Lower leg skin (tissue), 4 donors: ENCODE measurements around the gene NUAK2. TPM values are rescaled to one million over a fixed set of nuclear protein-coding genes. Genes with fewer than 3 reads are reported as not detected.

Experiments
- DNase-seq, 2 donors: peaks; one replicate each; pipeline ENCODE4 v3.0.0-alpha.2; 2019; ENCODE audit warnings: low spot score in 2 of 2
- H3K4me3 ChIP-seq: fragments of 200-600 bp; sonication (generic); 2 replicates; pipeline ENCODE4 v1.5.1; 2017; ENCODE audit warnings: mild to moderate bottlenecking, low read depth; ENCODE audit not compliant: poor library complexity, severe bottlenecking
- CTCF ChIP-seq, 3 donors: fragments of 450-650 bp; IDR thresholded peaks; one replicate each; pipeline ENCODE4 v1.5.1; 2016; ENCODE audit warnings: antibody characterized with exemption in 3 of 3, mild to moderate bottlenecking in 3 of 3, moderate library complexity in 2 of 3
- POLR2A ChIP-seq, 2 donors: fragments of 450-650 bp; IDR thresholded peaks; one replicate each; pipeline ENCODE4 v1.6.1; 2016 to 2017; ENCODE audit warnings: antibody characterized with exemption in 2 of 2, mild to moderate bottlenecking in 1 of 2, moderate library complexity in 1 of 2
- WGBS, 2 donors: methylation state at CpG; one replicate each; pipeline ENCODE4 v1.1.5; 2018; 5-methylcytosine and 5-hydroxymethylcytosine counted together
- intact Hi-C: fragments of 100-400 bp; cut with DNase I; formaldehyde crosslinking; loops from one replicate; pipeline ENCODE4 v1.15.0; 2023; ENCODE audit warnings: low total_unique reads
- total RNA-seq, 4 donors: library from RNA; depleted of rRNA; stranded (reverse); fragments of >200 nt; gene quantifications; one replicate each; pipeline ENCODE4 v1.1.0, GENCODE V29; 2016

The NUAK2 gene
- total RNA-seq, 4 donors from 2014 or later = 31.9 to 39.2 (median 32.3) TPM

- no peak overlapping the region for H3K4me3 ChIP-seq
- no peak for TF ChIP-seq CTCF (IDR thresholded peaks at IDR 0.05)
- no peak for DNase-seq
- 88 to 97% methylated on average over 6 of the region's 6 CpGs for WGBS, 2 donors
- intact Hi-C loops = loop anchor here (2.0 kb wide), 1 partner anchor 49 kb away; no protein-coding TSS in a partner anchor
Observed at GRCh38 chr1:205323794-205324193, 2.2 kb upstream of the NUAK2 start.

GRCh38 chr1:205321959-205322283 lies 376 bp upstream of the NUAK2 start:
- 44 to 55% methylated on average over 5 of the region's 5 CpGs for WGBS, 2 donors
- intact Hi-C loops = no loop called here

DNA sequence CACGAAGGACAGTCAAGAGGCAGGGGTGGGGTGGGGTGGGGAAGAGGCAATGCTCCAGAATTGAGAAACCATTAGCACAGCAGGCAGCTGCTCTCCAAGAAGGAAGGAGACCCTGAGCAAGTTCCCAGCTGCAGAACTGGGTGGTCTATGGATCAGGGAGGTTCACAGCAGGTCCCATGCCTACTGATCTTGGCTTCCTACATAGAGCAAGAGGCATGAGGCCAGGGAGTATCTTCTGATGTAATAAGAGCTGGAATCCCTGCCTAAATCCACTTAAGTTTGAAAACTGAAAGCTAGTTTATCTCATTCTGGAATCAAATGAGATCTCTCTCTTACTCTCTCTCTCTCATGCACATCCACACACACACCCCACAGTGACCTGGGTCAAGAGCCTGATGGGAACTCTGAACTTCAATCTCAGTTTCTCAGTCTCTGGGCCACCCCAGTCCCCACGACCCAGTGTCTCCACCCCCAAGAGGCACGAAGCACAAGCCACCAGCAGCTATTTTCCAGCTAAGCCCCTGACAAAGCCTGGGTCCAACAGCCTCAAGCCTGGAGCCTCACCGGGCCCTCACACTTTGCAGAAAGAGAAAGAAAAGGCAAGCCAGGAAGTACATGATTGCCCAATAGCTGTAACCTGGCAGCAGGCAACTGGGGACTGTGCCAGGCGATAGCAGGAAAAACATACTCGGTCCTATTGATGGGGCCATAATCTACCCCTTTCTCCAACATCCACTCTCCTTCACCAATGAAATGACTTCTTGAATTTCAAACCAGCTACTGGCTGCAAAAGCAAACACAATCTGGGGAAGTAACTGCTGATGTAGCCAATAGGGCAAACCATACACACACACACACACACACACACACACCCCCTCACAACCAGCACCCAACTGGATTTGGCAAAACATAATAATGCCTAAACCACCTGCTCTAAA lies 2.2 kb downstream of the NUAK2 start:
- 17 to 24% methylated on average over 6 of the region's 6 CpGs for WGBS, 2 donors
- no peak for TF ChIP-seq POLR2A (IDR thresholded peaks at IDR 0.05)
- no peak for TF ChIP-seq CTCF (IDR thresholded peaks at IDR 0.05)
- intact Hi-C loops = no loop called here
- DNase-seq = peak; percentile 51 to 89
- H3K4me3 ChIP-seq = no peak overlapping the region

More at GRCh38 chr1:205321959-205322283, 376 bp upstream of the NUAK2 start:
- TF ChIP-seq CTCF (IDR thresholded peaks at IDR 0.05) = no peak
- TF ChIP-seq POLR2A (IDR thresholded peaks at IDR 0.05) = no peak
- no peak overlapping the region for H3K4me3 ChIP-seq
- no peak for DNase-seq

- TF ChIP-seq CTCF (IDR thresholded peaks at IDR 0.05) = no peak
- no peak for TF ChIP-seq POLR2A (IDR thresholded peaks at IDR 0.05)
- WGBS, 2 donors = 69 to 72% methylated on average over 6 of the region's 6 CpGs
- intact Hi-C loops = no loop called here
- no peak overlapping the region for H3K4me3 ChIP-seq
- no peak for DNase-seq
Observed at GRCh38 chr1:205318231-205318991, 3.1 kb downstream of the NUAK2 start.

DNA sequence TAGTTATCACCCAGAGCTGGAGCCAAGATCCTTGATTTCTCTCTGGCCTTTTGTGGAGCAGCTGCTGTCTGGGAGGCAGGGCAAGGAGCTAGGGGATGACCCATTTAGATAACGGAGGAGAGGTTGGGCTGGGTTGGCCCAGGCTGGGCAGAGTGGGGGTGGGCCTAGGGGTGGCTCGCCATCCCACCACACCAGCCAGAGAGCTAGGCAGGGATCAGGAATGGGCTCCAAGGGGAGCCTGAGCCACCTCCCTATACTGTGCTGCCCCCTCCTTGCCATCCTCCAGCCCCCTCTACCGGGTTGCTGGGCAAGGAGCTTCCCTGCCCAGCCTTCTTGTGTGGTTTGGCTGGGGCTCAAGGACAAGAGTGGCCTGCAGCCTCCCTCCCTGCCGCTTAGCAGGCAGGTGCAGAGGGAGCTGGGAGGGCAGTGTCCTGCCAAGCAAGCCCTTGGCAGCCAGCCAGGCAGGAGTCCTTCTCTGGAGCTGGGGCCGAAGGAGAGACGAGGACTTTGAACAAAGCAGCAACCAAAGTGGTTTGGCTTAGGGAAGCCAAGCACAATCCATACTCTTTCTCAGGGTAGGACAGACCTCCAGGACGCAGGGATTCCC lies 4.1 kb downstream of the NUAK2 start:
- intact Hi-C loops = no loop called here
- no peak overlapping the region for H3K4me3 ChIP-seq
- WGBS, 2 donors = 35 to 40% methylated on average over 4 to 7 of the region's 7 CpGs
- DNase-seq = peak in 1 of 2 donors; percentile 89
- TF ChIP-seq CTCF (IDR thresholded peaks at IDR 0.05) = no peak
- no peak for TF ChIP-seq POLR2A (IDR thresholded peaks at IDR 0.05)
